Choroid plexus epithelial cell (primary cell): ENCODE results near the gene ALDH5A1.

ENCODE experiments used
- DNase-seq: peaks from one replicate; pipeline ENCODE4 v3.0.0-alpha.2; 2010; ENCODE audit warnings: low read depth
- H3K4me3 ChIP-seq: 2 replicates; pipeline ENCODE4 v1.5.1; 2011; ENCODE audit warnings: low read depth, mild to moderate bottlenecking, control low read depth, low read length, moderate library complexity
- TF ChIP-seq, protein P1 (sequence below): conservative IDR thresholded peaks from 2 replicates; pipeline ENCODE4 v1.5.1; 2011; ENCODE audit warnings: low read depth, mild to moderate bottlenecking, control low read depth, inconsistent platforms, low read length, moderate library complexity

The ALDH5A1 gene

GRCh38 chr6:24453921-24454320 is 40.8 kb upstream of the ALDH5A1 start:
- TF ChIP-seq, protein P1, sequence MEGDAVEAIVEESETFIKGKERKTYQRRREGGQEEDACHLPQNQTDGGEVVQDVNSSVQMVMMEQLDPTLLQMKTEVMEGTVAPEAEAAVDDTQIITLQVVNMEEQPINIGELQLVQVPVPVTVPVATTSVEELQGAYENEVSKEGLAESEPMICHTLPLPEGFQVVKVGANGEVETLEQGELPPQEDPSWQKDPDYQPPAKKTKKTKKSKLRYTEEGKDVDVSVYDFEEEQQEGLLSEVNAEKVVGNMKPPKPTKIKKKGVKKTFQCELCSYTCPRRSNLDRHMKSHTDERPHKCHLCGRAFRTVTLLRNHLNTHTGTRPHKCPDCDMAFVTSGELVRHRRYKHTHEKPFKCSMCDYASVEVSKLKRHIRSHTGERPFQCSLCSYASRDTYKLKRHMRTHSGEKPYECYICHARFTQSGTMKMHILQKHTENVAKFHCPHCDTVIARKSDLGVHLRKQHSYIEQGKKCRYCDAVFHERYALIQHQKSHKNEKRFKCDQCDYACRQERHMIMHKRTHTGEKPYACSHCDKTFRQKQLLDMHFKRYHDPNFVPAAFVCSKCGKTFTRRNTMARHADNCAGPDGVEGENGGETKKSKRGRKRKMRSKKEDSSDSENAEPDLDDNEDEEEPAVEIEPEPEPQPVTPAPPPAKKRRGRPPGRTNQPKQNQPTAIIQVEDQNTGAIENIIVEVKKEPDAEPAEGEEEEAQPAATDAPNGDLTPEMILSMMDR: no peak
- no peak overlapping the region for H3K4me3 ChIP-seq
- DNase-seq: no peak

DNA sequence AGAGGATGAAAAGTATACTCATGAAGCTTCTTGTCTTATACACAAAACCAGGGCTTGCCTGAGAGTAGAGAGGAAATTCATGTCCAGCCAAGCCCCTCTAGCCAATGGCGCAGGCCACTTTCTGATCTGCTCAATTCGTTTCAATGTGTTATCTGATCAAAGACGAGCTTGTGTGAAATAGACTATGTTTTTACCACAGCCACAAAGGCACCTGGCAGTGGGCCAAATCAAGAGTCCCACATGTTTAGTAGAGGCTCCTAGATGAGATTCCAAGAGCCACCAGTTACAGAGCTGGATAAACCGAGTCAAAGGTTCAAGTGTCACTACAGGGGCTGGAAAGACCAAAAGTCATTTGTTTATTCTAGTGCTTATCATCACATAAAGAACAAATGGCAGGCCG is 40.3 kb upstream of the ALDH5A1 start:
- TF ChIP-seq, protein P1: no peak
- H3K4me3 ChIP-seq: no peak overlapping the region
- no peak for DNase-seq

- H3K4me3 ChIP-seq: no peak overlapping the region
- no peak for DNase-seq
- TF ChIP-seq, protein P1: no peak
Observed at GRCh38 chr6:24455061-24455460, 39.7 kb upstream of the ALDH5A1 start.

DNA sequence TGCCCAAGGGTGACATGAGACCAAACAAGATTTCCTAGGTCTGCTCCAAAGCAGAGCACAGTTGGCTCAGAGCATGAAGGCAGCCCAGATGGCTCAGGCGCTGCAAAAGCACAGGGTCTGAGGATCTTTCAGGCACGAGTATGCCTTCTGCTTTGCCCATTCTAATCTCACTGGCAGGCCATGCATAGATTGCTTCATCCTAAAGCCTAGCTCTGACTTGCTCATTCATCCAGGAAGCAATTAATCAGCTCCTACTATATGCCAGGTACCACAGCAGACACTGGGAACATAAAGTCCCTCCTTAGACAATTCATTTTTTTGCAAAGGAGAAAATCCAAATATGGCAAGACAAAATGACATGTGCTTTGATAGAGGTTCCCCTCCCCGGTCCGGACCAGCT is 36.6 kb upstream of the ALDH5A1 start:
- H3K4me3 ChIP-seq: no peak overlapping the region
- TF ChIP-seq, protein P1: no peak
- no peak for DNase-seq

- H3K4me3 ChIP-seq: no peak overlapping the region
- TF ChIP-seq, protein P1: no peak
- no peak for DNase-seq
Observed at GRCh38 chr6:24458941-24459340, 35.8 kb upstream of the ALDH5A1 start.

DNA sequence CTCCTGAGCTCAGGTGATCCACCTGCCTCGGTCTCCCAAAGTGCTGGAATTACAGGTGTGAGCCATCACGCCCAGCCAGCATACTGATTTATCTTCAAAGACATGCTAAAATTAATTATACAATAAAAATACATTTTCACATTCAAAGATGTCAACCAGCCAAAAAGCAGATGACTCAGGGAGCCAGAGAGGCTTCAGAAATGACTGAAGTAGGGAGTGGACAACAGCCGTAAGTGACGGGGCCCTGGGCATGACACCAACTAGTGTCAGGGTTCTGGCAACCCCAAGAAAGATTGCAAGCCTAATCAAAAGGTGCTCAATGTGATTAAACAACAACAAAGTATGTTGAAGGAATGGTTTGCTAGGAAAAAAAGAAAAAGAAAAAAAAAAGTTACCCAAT is 33.8 kb upstream of the ALDH5A1 start:
- DNase-seq: no peak
- H3K4me3 ChIP-seq: no peak overlapping the region
- TF ChIP-seq, protein P1: no peak

DNA sequence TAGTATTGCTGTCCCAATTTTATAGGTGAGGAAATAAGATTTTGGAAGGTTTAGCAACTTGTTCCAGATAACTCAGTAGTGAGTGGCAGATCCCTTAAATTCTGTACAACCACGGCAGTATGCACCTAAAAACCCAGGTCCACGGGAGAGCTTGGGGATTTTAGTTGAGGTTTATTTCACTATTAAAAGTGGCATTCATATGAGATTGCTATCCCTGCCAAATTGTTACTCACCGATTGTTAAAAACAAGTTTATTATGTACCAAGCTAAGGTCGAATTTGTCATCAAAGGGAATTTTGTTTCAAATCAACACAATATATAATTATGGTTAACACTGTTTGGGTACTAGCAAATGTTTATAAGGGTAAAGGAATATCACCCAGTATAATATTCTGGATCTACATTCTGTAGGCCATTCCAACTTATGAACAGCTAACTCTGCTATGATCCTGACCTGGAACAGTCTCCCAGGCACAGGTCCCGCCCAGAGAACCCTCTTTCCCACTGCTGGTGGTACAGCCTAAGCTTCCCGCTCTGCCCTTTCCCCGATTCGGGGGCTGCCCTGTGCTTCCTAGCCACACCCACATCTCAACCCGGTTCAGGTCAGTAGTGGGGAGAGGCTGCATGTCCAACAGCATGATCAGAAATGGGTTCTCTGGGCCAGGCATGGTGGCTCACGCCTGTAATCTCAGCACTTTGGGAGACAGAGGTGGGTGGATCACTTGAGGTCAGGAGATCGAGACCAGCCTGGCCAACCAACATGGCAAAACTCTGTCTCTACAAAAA is 30.3 kb upstream of the ALDH5A1 start:
- TF ChIP-seq, protein P1: no peak
- no peak overlapping the region for H3K4me3 ChIP-seq
- no peak for DNase-seq
